RPMI7951 (cell line): Measurements from ENCODE around the gene SNW1. TPM values are rescaled to one million over a fixed set of nuclear protein-coding genes. Genes with fewer than 3 reads are reported as not detected.
"Not testable (repeated sequence)": the region's sequence is repeated elsewhere in the genome, so short reads cannot be mapped to it uniquely, and the experiment has no call there.

Source experiments
- DNase-seq: peaks from one replicate; pipeline ENCODE4 v3.0.0-alpha.2; 2012; ENCODE audit warnings: low read depth
- total RNA-seq: library from RNA; depleted of rRNA; stranded (reverse); fragments of >200 nt; shearing (Covaris generic); gene quantifications from 2 replicates; pipeline ENCODE4 v1.2.3, GENCODE V29; 2014

SNW1 gene
- total RNA-seq, 1 experiment from 2014 or later = 63.1 TPM

DNA sequence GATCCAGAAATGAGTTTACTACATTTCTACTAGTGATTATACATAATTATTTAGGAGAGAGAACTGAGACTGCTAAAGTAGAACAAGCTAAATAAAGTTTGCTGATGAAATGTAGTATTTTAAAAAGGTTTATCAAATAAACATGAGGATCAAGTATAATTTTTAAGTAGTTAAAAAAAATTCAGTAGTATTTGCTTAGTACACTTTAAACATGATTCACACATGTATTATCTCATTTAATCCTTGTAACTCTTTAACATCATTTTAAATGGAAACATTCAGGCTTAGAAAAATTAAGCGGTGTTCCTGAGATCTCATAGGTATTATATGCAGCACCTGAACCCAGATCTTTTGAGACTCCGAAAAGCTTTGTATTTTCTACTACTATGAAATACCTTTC lies 8.7 kb downstream of the SNW1 start:
- no peak for DNase-seq

DNA sequence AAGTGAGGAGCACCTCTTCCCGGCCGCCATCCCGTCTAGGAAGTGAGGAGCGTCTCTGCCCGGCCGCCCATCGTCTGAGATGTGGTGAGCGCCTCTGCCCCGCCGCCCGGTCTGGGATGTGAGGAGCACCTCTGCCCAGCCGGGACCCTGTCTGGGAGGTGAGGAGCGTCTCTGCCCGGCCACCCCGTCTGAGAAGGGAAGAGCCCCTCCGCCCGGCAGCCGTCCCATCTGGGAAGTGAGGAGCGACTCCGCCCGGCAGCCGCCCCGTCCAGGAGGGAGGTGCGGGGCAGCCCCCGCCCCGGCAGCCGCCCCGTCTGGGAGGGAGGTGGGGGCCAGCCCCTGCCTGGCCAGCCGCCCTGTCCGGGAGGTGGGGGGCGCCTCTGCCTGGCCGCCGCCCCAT lies 13.5 kb downstream of the SNW1 start:
- not testable (repeated sequence) for DNase-seq

DNA sequence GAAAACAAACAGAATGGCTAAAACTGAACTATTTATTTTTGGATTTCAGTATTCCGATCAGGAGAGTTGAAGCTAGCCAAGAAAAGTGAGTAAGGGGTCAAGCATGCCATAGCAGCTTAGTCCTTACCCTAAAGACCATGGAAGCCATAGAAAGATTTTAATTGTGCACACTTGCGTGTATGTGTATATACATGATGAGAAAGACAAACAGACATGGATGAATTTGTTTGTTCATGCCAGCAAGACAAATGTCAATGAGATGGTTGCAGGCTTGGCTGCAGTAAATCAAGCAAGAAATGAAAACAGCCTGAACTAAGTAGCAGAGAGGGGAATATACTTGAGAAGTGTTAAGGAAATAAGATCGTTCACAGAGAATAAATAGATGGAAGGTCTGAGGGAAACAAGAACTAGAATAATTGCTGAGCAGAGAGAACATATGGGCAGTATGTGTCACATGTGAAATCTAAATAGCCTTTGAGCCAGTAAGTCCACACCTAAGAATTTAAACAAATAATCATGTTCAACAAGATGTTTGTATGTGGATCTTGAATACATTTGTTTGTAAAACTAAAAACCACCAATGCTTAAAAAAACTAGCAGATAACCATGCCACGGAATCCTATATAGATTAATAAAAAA lies 14.8 kb downstream of the SNW1 start:
- DNase-seq = no peak

- no peak for DNase-seq
Observed at GRCh38 chr14:77741438-77741837, 19.5 kb downstream of the SNW1 start.

GRCh38 chr14:77738559-77739250 lies 22.3 kb downstream of the SNW1 start:
- DNase-seq = peak; percentile 68

- no peak for DNase-seq
Observed at GRCh38 chr14:77730976-77731497, 29.9 kb downstream of the SNW1 start.

DNA sequence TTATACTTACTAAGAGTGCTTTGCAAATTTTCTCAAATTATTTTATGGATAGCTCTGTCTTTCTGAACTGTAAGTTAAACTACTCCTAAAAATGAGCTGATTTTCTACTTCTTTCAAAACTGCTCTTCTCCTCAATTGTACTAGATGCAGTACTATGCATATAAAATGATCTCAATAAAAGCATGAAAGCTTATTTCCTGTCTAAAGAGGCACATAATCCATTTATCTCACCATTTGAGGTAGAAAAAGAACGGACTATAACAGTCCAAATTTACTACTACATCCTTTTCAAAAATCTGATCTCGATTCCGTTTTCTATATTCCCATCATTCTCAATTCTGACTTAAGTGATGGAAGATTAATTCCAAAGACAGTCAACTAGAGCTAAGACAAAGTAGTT lies 38.7 kb downstream of the SNW1 start:
- no peak for DNase-seq

- no peak for DNase-seq
Observed at GRCh38 chr14:77721437-77721836, 39.5 kb downstream of the SNW1 start.

DNA sequence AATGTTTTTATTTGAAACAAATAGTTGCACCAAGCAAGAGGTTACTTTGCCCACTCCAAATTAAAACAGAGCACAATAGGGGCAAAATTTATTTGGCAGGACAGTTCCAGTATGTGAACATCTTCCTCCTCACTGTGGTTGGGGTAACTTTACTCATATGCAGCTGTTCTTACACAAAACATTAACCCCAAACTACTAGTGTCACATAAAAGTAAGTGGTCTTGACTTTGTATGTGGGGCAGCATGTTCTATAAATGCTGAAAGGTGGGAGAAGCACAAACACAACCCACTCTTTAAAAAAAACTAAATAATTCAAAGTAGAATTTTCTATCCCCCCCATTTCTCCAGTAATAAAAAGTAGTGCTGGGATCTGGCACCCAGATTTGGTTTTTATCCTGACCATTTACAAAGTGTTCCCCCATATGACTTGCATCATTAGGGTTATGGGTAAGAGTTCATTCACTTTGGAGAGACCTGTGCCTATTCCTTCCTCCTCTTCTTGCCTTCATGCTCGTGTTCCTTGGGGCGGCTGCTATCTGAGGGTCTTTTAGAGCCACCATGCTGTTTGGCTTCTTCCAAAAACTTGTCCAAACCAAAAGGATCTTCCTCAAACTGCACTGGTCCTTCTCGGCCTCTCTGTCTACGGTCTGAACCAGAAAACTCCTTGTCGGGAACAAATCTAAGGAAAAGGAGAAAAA lies 43.2 kb downstream of the SNW1 start:
- DNase-seq = no peak

DNA sequence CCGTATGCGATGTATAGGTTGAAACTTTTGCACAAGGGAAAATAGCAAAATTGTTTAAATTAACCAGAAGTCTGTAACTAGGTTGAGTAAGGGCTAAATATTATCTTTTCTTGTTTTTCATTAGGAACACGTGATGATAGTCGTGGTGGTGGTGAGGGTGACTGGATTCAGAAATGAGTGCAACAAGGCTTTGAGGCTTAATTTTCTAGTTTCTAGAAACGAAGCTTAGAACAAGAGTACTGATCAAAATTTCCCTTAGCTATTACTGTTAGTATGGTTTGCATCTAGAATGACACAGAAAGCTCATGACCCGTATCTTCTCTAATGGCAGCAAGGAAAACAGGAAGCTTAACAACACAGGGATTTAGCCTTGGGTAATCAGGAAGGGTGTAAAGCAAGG lies 46.0 kb downstream of the SNW1 start:
- DNase-seq = no peak

GRCh38 chr14:77710364-77710763 lies 50.6 kb downstream of the SNW1 start:
- no peak for DNase-seq

DNA sequence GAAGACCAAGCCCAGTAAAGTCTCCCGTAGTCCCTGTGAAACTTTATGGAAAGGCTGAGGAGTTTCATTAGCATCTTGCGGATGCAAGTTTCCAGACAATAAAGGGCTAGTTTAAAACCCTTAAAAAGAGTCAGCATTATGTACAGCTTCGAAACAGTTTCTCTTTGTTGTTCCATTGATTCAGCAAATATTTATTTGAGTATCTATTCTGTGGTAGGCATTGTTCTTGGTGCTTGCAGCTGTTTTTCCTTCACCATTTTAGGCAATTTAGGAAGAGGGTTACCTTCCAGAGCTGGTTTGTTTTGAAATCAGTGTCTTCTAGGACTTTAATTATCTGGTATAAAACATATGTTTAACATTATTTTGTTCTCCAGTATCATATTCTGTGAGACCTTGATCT lies 51.5 kb downstream of the SNW1 start:
- no peak for DNase-seq

GRCh38 chr14:77708749-77709148 lies 52.2 kb downstream of the SNW1 start:
- no peak for DNase-seq

DNA sequence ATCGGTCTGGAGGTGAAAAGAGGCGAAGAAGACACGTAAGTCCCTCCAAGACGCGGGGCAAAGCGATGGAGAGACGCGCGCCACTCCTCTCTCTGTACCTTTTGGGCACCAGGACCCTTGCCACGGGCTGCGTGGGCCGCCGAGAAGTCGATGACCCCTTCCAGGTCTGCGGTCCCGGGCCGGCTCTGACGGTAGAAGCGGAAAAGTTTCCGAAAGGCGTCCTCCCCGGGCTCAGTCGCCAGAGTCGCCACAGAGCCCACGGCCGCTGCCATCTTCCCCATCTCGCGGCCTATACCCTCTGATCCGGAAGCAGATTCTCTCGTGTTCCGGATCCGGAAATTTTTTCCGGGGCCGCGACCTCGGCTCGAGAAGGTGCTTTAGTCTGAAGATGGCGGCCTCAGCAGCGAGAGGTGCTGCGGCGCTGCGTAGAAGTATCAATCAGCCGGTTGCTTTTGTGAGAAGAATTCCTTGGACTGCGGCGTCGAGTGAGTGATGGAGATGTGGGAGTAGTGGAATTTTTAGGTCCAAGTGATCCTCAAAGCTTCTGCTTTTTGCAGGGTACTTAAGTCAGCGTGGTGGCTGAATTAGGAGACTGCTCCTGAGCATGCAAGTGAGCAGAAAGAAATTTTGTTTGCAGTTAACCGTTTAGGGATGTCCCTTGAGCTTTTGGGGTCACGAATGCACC lies 53.1 kb downstream of the SNW1 start, which contains the start of the genes ALKBH1 and SLIRP:
Gene ALKBH1 (minus strand): TSS at position 300 of the 685 bp plus-strand sequence. CDS start 19 bp downstream, at position 281.
Gene SLIRP (plus strand): TSS at position 380 of the 685 bp plus-strand sequence. CDS start 9 bp downstream, at position 389.
- DNase-seq = peak; percentile 79

DNA sequence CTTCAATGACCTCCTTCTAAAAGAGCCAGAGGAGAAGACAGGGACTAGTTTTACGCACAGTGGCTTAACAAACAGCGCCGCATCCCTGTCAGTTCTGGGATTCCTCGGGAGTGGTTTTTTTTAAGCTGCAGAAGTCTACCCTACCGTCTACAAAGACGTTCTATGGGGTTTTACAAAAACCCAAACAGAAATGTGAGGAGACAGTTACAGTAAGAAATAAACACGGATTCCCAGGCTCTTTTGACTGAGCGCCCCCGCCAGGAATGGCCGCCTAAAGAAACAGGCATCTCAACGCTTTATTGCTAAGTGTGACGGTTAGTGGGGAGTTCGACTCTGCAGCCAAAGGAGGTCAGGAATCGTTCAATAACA lies 53.6 kb downstream of the SNW1 start:
- peak; percentile 47 for DNase-seq

DNA sequence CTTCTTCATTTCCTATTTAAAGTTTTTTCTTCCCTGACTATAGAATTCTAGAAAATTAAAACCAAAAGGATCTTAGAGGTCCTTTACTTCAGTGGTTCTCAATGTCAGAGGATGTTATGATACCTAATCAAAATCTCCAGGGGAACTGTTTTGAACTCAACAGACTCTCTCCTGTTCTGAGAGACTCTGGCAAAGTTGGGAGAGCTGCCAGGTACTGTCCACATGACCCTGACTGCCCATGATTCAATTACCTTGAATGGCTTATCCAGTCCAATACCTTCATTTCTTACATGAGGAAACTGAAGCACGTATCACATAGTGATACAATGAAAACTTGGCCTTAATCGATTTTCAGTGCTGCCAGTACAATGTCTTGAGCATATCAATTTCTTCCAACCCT lies 69.7 kb downstream of the SNW1 start:
- DNase-seq = no peak

DNA sequence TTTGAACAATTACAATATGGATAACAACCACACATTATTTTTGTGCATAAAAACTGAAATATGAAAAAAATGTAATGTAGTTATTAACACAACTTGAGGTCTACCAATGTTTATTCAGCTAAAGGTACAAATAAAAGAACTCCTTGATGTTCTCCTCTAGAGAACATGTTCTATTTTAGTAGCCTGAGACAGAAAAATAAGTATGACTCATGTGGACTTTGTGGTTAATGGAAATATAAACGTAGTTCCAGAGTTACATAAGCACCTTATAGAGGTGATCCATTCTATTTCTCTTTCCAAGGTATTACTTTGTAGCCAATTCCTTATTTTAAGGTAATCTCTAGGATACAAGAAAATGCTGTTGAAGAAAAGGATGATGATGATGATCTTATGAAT lies 78.8 kb downstream of the SNW1 start:
- DNase-seq = peak; percentile 29

DNA sequence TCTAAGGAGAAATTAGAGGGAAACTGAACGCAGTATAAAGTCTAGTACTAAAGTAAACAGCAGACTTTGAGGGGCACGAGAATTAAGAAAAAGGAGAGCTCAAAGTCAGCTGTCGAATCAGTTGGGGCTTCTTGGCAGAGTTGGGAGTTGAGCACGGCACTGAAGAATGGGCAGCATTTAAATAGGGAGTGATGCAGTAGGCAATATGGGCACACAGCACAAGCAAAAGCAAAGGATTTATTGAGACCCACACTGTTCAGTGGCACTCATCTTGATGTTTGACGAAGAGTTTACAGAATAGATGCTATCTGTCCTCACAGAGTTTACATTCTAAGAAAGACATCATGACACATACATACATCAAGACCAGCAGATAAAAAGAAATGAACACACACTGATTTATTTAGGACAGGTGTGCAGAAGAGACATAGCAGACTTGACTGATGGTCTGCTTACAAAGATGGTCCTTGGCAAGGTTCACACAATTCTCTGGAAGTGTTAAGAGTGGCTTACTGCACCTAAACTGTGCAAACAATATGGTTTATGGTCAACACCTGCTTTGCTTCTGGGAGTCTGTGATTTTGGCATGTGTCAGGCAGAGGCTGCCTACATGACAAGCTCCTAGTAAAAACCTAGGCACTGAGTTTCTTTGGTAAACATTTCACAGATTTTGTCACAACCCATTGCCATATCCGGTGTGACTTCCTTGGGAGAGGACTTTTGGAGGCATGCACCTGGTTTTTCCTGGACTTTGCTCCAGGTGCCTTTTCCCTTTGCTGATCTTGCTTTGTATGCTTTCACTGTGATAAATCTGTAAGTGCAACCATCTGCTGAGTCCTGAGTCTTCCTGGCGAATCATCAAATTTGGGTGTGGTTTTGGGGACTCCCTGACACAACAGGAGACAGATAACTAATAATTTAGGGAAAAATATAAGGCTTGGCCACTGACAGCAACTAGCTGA lies 79.5 kb downstream of the SNW1 start:
- DNase-seq = peak; percentile 33

GRCh38 chr14:77674931-77675330 lies 86.0 kb downstream of the SNW1 start:
- DNase-seq = no peak

DNA sequence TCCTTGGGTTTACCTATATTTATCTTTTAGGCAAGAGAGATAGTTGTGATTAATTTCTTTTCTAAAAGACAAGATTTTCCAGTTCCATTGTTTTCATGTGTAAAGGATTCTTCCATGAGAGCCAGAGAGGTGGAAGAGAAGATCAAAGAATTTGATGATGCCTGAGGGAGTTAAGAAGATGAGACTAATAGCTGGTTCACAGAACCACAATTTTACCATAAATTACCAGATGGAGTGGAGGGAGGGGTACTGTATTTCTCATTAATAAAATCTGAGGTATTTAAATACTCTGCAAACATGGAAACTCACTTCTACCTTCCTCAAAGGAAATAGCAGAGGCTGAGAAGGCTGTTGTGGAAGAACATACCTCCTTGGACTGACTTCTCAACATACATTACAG lies 87.8 kb downstream of the SNW1 start:
- DNase-seq = no peak
